ENCODE measurements around the gene CCDC136.

DNA sequence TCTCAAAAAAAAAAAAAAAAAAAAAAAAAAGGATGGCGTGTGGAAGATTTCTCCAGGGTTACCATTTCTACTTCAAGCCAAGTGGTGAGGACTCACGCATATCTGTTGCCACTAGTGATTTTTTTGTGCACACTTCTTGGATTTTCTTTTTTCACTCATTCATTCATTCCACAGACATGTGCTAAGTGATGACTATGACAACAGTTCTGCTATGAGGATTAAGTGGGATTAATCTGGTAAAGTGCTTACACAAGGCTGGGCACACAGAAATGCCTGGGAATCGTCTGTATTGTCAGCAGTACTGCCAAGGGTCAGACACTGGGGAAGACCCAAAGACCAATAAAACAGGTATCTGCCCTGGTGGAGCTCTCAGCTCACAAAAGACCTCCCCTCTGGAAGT is 9.9 kb upstream of the CCDC136 start:
- TF ChIP-seq, protein P1, sequence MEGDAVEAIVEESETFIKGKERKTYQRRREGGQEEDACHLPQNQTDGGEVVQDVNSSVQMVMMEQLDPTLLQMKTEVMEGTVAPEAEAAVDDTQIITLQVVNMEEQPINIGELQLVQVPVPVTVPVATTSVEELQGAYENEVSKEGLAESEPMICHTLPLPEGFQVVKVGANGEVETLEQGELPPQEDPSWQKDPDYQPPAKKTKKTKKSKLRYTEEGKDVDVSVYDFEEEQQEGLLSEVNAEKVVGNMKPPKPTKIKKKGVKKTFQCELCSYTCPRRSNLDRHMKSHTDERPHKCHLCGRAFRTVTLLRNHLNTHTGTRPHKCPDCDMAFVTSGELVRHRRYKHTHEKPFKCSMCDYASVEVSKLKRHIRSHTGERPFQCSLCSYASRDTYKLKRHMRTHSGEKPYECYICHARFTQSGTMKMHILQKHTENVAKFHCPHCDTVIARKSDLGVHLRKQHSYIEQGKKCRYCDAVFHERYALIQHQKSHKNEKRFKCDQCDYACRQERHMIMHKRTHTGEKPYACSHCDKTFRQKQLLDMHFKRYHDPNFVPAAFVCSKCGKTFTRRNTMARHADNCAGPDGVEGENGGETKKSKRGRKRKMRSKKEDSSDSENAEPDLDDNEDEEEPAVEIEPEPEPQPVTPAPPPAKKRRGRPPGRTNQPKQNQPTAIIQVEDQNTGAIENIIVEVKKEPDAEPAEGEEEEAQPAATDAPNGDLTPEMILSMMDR (IDR thresholded peaks at IDR 0.05; ENCODE audit: insufficient read depth, low read length) = no peak
- TF ChIP-seq, protein P2, sequence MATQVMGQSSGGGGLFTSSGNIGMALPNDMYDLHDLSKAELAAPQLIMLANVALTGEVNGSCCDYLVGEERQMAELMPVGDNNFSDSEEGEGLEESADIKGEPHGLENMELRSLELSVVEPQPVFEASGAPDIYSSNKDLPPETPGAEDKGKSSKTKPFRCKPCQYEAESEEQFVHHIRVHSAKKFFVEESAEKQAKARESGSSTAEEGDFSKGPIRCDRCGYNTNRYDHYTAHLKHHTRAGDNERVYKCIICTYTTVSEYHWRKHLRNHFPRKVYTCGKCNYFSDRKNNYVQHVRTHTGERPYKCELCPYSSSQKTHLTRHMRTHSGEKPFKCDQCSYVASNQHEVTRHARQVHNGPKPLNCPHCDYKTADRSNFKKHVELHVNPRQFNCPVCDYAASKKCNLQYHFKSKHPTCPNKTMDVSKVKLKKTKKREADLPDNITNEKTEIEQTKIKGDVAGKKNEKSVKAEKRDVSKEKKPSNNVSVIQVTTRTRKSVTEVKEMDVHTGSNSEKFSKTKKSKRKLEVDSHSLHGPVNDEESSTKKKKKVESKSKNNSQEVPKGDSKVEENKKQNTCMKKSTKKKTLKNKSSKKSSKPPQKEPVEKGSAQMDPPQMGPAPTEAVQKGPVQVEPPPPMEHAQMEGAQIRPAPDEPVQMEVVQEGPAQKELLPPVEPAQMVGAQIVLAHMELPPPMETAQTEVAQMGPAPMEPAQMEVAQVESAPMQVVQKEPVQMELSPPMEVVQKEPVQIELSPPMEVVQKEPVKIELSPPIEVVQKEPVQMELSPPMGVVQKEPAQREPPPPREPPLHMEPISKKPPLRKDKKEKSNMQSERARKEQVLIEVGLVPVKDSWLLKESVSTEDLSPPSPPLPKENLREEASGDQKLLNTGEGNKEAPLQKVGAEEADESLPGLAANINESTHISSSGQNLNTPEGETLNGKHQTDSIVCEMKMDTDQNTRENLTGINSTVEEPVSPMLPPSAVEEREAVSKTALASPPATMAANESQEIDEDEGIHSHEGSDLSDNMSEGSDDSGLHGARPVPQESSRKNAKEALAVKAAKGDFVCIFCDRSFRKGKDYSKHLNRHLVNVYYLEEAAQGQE (IDR thresholded peaks at IDR 0.05; ENCODE audit: insufficient replicate concordance, low read depth) = no peak
- no peak for TF ChIP-seq POLR2AphosphoS5 (IDR thresholded peaks at IDR 0.05; ENCODE audit: low read depth)

All from HL-60 (cell line).